Stimulated activated effector memory CD8-positive, alpha-beta T cell treated with anti-CD3 and anti-CD28 coated beads, Interleukin-12 subunit alpha, Interleukin-12 subunit beta, amount 100 ng/mL, for 72 hours (primary cell): ENCODE measurements around the gene THRA.
A peak's percentile ranks its signal among the peaks of the same experiment; 100 is the strongest.
"Not testable (repeated sequence)": the region's sequence is repeated elsewhere in the genome, so short reads cannot be mapped to it uniquely, and the experiment has no call there.

Experiments used
- ATAC-seq: fragments of 150-1000 bp; cut with Tn5 transposase; 2 replicates; pipeline ENCODE4 v1.10.0; 2021
- DNase-seq, 2 donors: peaks; one replicate each; pipeline ENCODE4 v3.0.0; 2021 to 2022; ENCODE audit warnings: low spot score in 2 of 2
- H3K27ac Mint-ChIP-seq: one replicate; pipeline ENCODE4 v1.8.0; 2022; ENCODE audit warnings: mild to moderate bottlenecking, mixed read lengths
- H3K36me3 Mint-ChIP-seq: one replicate; pipeline ENCODE4 v1.8.0; 2022; ENCODE audit warnings: mild to moderate bottlenecking, mixed read lengths
- H3K4me1 Mint-ChIP-seq: one replicate; pipeline ENCODE4 v1.8.0; 2022; ENCODE audit warnings: mixed read lengths
- H3K4me3 Mint-ChIP-seq: one replicate; pipeline ENCODE4 v1.8.0; 2022; ENCODE audit warnings: mild to moderate bottlenecking, mixed read lengths
- H3K9me3 Mint-ChIP-seq: one replicate; pipeline ENCODE4 v1.8.0; 2022; ENCODE audit warnings: mixed read lengths

The THRA gene

GRCh38 chr17:40121181-40122135 lies 58.7 kb downstream of the THRA start, which contains the start of gene MSL1:
Gene MSL1 (plus strand): TSS chr17:40121971. CDS start chr17:40122613, 642 bp downstream.
- Mint-ChIP-seq H3K4me1 (peaks cover 45% of the 10 kb centered on the region), H3K9me3 (no peaks in the 10 kb centered on the region), H3K27ac (peak within 1 kb of the TSS; percentile 94), H3K36me3 (peaks cover 34% of the 10 kb centered on the region), H3K4me3 (peak within 1 kb of the TSS; percentile 98)
- DNase-seq (peak; percentile 84 to 93), ATAC-seq (peak; percentile 79)

GRCh38 chr17:40122136-40122998 lies 59.6 kb downstream of the THRA start:
- Mint-ChIP-seq H3K9me3 (no peaks in the 10 kb centered on the region), H3K36me3 (peaks cover 43% of the 10 kb centered on the region), H3K4me3 (peak overlapping the region; percentile 98), H3K4me1 (peaks cover 45% of the 10 kb centered on the region), H3K27ac (peak overlapping the region; percentile 94)
- DNase-seq (peak in 1 of 2 donors; percentile 21), ATAC-seq (peak; percentile 56)

- Mint-ChIP-seq H3K9me3 (no peaks in the 10 kb centered on the region), H3K36me3 (peaks cover 52% of the 10 kb centered on the region), H3K4me1 (peaks cover 41% of the 10 kb centered on the region), H3K27ac (peak overlapping the region; percentile 94), H3K4me3 (peak overlapping the region; percentile 98)
- DNase-seq (peak in 1 of 2 donors; percentile 83), ATAC-seq (peak; percentile 22)
These were observed 60.4 kb downstream of the THRA start for GRCh38 chr17:40122999-40123810.

- peaks cover 57% of the 10 kb centered on the region for H3K36me3 Mint-ChIP-seq
- peak overlapping the region; percentile 98 for H3K4me3 Mint-ChIP-seq
- H3K4me1 Mint-ChIP-seq: peaks cover 35% of the 10 kb centered on the region
- ATAC-seq (no peak), DNase-seq (no peak)
- peak overlapping the region; percentile 94 for H3K27ac Mint-ChIP-seq
- H3K9me3 Mint-ChIP-seq: no peaks in the 10 kb centered on the region
These were observed 61.0 kb downstream of the THRA start for GRCh38 chr17:40123811-40124114.

- Mint-ChIP-seq H3K4me1 (peaks cover 35% of the 10 kb centered on the region), H3K4me3 (peak overlapping the region; percentile 98), H3K27ac (peak overlapping the region; percentile 94), H3K36me3 (peaks cover 65% of the 10 kb centered on the region), H3K9me3 (no peaks in the 10 kb centered on the region)
- ATAC-seq (no peak), DNase-seq (no peak)
These were observed 61.7 kb downstream of the THRA start for GRCh38 chr17:40124279-40125141.

GRCh38 chr17:40129498-40129897 lies 66.7 kb downstream of the THRA start:
- Mint-ChIP-seq H3K4me1 (peaks cover 11% of the 10 kb centered on the region), H3K9me3 (no peaks in the 10 kb centered on the region), H3K27ac (peak overlapping the region; percentile 48), H3K4me3 (no peak overlapping the region), H3K36me3 (peaks cover 97% of the 10 kb centered on the region)
- ATAC-seq (no peak), DNase-seq (no peak)

GRCh38 chr17:40130352-40131042 lies 67.7 kb downstream of the THRA start:
- Mint-ChIP-seq H3K27ac (peak overlapping the region; percentile 35), H3K4me3 (no peak overlapping the region), H3K4me1 (peaks cover 11% of the 10 kb centered on the region), H3K36me3 (peaks cover 100% of the 10 kb centered on the region), H3K9me3 (no peaks in the 10 kb centered on the region)
- DNase-seq (no peak), ATAC-seq (no peak)

- peak overlapping the region; percentile 84 for H3K27ac Mint-ChIP-seq
- no peaks in the 10 kb centered on the region for H3K9me3 Mint-ChIP-seq
- peaks cover 12% of the 10 kb centered on the region for H3K4me1 Mint-ChIP-seq
- no peak for ATAC-seq
- DNase-seq: no peak
- H3K4me3 Mint-ChIP-seq: no peak overlapping the region
- H3K36me3 Mint-ChIP-seq: peaks cover 98% of the 10 kb centered on the region
These were observed 71.4 kb downstream of the THRA start for GRCh38 chr17:40134184-40134583.

- DNase-seq: no peak
- no peaks in the 10 kb centered on the region for H3K9me3 Mint-ChIP-seq
- H3K36me3 Mint-ChIP-seq: peaks cover 95% of the 10 kb centered on the region
- no peak overlapping the region for H3K4me3 Mint-ChIP-seq
- peaks cover 14% of the 10 kb centered on the region for H3K4me1 Mint-ChIP-seq
- ATAC-seq: no peak
- H3K27ac Mint-ChIP-seq: peak overlapping the region; percentile 84
These were observed 73.1 kb downstream of the THRA start for GRCh38 chr17:40135817-40136216.

- DNase-seq: no peak
- H3K36me3 Mint-ChIP-seq: peaks cover 95% of the 10 kb centered on the region
- H3K4me1 Mint-ChIP-seq: peaks cover 29% of the 10 kb centered on the region
- peak overlapping the region; percentile 95 for H3K27ac Mint-ChIP-seq
- H3K9me3 Mint-ChIP-seq: no peaks in the 10 kb centered on the region
- ATAC-seq: no peak
- peak overlapping the region; percentile 82 for H3K4me3 Mint-ChIP-seq
These were observed 76.8 kb downstream of the THRA start for GRCh38 chr17:40139566-40140058.

- not testable (repeated sequence) for ATAC-seq, H3K27ac Mint-ChIP-seq, H3K9me3 Mint-ChIP-seq, H3K4me3 Mint-ChIP-seq, DNase-seq
- Mint-ChIP-seq H3K4me1 (peaks cover 42% of the 10 kb centered on the region), H3K36me3 (peaks cover 95% of the 10 kb centered on the region)
These were observed 80.4 kb downstream of the THRA start for GRCh38 chr17:40143166-40143565.
